ENCODE measurements around the gene NOTCH4.
"Not testable (repeated sequence)": the region's sequence is repeated elsewhere in the genome, so short reads cannot be mapped to it uniquely, and the experiment has no call there.

GRCh38 chr6:32185681-32186131 lies 38.2 kb downstream of the NOTCH4 start:
- not testable (repeated sequence) for TF ChIP-seq CTCF (IDR thresholded peaks at IDR 0.05)
- TF ChIP-seq POLR2A (IDR thresholded peaks at IDR 0.05): peak in 1 of 2 donors; percentile 32

Measured in adrenal gland (tissue), 5 donors.